ENCODE data around the gene PPP2R5D. TPM values are rescaled to one million over a fixed set of nuclear protein-coding genes. Genes with fewer than 3 reads are reported as not detected.
"Not testable (repeated sequence)": the region's sequence is repeated elsewhere in the genome, so short reads cannot be mapped to it uniquely, and the experiment has no call there.

Gene PPP2R5D
- total and polyA plus RNA-seq, 9 donors = 34.7 to 54.8 (median 44.6) TPM

- Histone ChIP-seq H3K4me1 (ENCODE audit: control insufficient read depth, insufficient read depth, low read length) (peaks cover 3% of the 10 kb centered on the region), H3K27me3 (ENCODE audit: control insufficient read depth, insufficient read depth, low read length) (no peaks in the 10 kb centered on the region), H3K36me3 (ENCODE audit: control insufficient read depth, insufficient read depth, low read length) (peaks cover 82% of the 10 kb centered on the region), H3K9me3 (replicated peaks; ENCODE audit: control insufficient read depth, low read depth, low read length) (no peaks in the 10 kb centered on the region), H3K4me3 (ENCODE audit: low read length) (no peak overlapping the region), H3K27ac (ENCODE audit: low read length) (no peak overlapping the region)
- 73% methylated on average over 4 of the region's 4 CpGs for WGBS (ENCODE audit: insufficient coverage)
- no peak for DNase-seq
Observed at GRCh38 chr6:43035495-43036194, 51.3 kb downstream of the PPP2R5D start.

- DNase-seq = no peak
- Histone ChIP-seq H3K36me3 (ENCODE audit: control insufficient read depth, insufficient read depth, low read length) (peaks cover 84% of the 10 kb centered on the region), H3K9me3 (replicated peaks; ENCODE audit: control insufficient read depth, low read depth, low read length) (no peaks in the 10 kb centered on the region), H3K4me3 (ENCODE audit: low read length) (no peak overlapping the region), H3K27ac (ENCODE audit: low read length) (no peak overlapping the region), H3K27me3 (ENCODE audit: control insufficient read depth, insufficient read depth, low read length) (no peaks in the 10 kb centered on the region), H3K4me1 (ENCODE audit: control insufficient read depth, insufficient read depth, low read length) (peaks cover 3% of the 10 kb centered on the region)
- WGBS (ENCODE audit: insufficient coverage) = no CpG with 5 or more reads among the region's 9 CpGs
Observed at GRCh38 chr6:43036712-43037111, 52.3 kb downstream of the PPP2R5D start.

DNA sequence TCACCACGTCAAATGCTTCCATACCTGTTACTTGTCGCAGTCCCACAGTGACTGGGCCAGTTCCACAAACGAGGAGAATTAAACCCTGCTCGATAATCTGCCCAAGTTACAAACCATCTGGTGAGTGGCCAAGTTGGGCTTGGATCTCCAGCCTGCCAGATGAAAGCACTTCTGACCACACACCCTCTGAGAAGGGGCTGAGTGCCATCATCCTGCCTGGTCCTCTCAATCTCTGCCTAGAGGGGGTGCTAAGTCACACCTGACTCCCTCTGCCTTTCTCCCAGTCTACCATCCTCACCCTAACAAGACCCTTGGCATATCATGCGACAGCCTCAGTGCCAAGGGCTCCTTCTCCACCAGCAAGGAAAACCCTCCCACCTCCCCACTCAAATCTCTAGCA, 52.8 kb downstream of the PPP2R5D start:
- 87% methylated on average over 5 of the region's 5 CpGs for WGBS (ENCODE audit: insufficient coverage)
- H3K27ac ChIP-seq (ENCODE audit: low read length) = no peak overlapping the region

DNA sequence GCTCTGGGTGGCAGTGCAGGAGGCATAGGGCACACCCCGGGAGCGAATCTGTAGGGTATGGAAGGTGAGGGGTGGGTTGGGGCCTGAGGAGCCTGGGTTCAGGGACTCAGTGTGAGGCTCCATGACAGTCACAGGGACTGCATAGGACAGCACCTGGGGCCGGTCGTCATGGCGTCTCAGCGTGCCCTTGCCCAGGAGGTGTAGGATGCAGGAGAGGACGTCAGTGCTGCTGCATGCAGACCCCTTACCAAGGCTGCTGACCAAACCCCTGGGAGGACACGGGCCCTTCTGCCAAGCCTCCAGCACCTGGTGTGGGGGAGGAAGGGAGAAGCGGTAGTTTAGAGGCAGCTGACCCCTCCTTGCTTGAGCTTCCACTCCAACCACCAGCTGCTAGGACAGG, 53.3 kb downstream of the PPP2R5D start:
- Histone ChIP-seq H3K4me1 (ENCODE audit: control insufficient read depth, insufficient read depth, low read length) (peaks cover 3% of the 10 kb centered on the region), H3K27me3 (ENCODE audit: control insufficient read depth, insufficient read depth, low read length) (no peaks in the 10 kb centered on the region), H3K36me3 (ENCODE audit: control insufficient read depth, insufficient read depth, low read length) (peaks cover 82% of the 10 kb centered on the region), H3K9me3 (replicated peaks; ENCODE audit: control insufficient read depth, low read depth, low read length) (no peaks in the 10 kb centered on the region), H3K27ac (ENCODE audit: low read length) (no peak overlapping the region), H3K4me3 (ENCODE audit: low read length) (no peak overlapping the region)
- no peak for DNase-seq
- 87% methylated on average over 7 of the region's 9 CpGs for whole genome bisulfite sequencing (ENCODE audit: insufficient coverage)

More for the DNA sequence above, 52.8 kb downstream of the PPP2R5D start:
- no peak overlapping the region for H3K4me3 ChIP-seq (ENCODE audit: low read length)
- H3K27me3 ChIP-seq (ENCODE audit: control insufficient read depth, insufficient read depth, low read length) = no peaks in the 10 kb centered on the region
- H3K9me3 ChIP-seq (replicated peaks; ENCODE audit: control insufficient read depth, low read depth, low read length) = no peaks in the 10 kb centered on the region
- peaks cover 82% of the 10 kb centered on the region for H3K36me3 ChIP-seq (ENCODE audit: control insufficient read depth, insufficient read depth, low read length)
- peaks cover 3% of the 10 kb centered on the region for H3K4me1 ChIP-seq (ENCODE audit: control insufficient read depth, insufficient read depth, low read length)
- DNase-seq = no peak

DNA sequence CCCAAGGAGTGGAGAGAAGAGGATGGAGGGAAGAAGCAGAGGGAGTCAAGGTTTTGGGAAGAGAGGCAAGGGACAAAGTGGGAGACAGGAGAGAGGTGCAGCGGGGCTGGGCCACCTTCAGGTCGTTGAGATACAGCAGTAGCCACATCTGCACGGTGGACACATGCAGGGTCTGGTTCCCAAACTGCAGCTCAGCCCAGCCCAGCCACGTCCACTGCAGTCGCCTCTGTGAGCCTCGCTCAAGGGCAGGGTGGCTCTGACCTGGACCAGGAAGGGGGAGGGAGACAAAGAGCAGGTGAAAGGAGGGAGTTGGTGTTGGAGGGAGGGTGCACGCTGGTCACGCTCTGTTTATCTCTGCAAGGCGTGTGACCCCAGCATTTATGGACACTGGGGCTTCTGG, 54.4 kb downstream of the PPP2R5D start:
- 83% methylated on average over 9 of the region's 9 CpGs for WGBS (ENCODE audit: insufficient coverage)
- H3K4me1 ChIP-seq (ENCODE audit: control insufficient read depth, insufficient read depth, low read length) = peaks cover 3% of the 10 kb centered on the region
- no peaks in the 10 kb centered on the region for H3K27me3 ChIP-seq (ENCODE audit: control insufficient read depth, insufficient read depth, low read length)
- peaks cover 84% of the 10 kb centered on the region for H3K36me3 ChIP-seq (ENCODE audit: control insufficient read depth, insufficient read depth, low read length)
- no peaks in the 10 kb centered on the region for H3K9me3 ChIP-seq (replicated peaks; ENCODE audit: control insufficient read depth, low read depth, low read length)
- no peak overlapping the region for H3K4me3 ChIP-seq (ENCODE audit: low read length)
- H3K27ac ChIP-seq (ENCODE audit: low read length) = no peak overlapping the region
- no peak for DNase-seq

DNA sequence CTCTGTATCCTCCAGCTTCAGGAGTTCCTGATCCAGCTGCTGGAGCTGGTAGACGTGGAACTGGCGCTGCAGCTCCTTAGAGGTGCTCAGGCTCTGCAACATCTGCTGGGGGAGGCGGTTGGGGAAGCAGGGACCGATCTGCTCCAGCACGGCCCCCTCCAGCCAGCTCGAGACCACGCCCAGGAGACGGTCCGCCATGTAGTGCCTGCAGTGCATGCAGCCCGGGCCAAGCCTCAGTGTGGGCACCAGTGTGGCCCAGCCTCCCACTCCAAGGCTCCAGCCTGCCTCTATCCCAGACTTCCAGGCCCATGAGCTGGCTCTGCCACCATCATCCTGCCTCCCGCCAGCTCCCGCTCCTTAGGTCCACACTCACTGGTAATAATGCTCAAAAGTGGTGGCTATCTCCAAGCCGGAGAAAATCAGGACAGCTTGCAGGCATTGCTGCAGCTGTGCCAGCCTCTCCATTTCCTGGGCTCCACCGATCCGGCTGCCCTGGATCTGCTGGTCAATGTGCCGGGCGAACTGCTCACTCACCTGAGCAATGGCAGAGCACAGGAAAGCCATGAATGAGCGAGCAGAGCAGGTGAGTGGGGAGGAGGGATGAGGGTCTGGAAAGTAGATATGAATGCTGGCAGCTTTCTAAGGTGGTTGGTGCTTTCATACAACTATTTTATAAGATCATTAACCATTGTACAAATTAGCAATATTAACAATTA, 56.3 kb downstream of the PPP2R5D start:
- Histone ChIP-seq H3K4me3 (ENCODE audit: low read length) (no peak overlapping the region), H3K9me3 (replicated peaks; ENCODE audit: control insufficient read depth, low read depth, low read length) (no peaks in the 10 kb centered on the region), H3K4me1 (ENCODE audit: control insufficient read depth, insufficient read depth, low read length) (peaks cover 3% of the 10 kb centered on the region), H3K36me3 (ENCODE audit: control insufficient read depth, insufficient read depth, low read length) (peaks cover 85% of the 10 kb centered on the region), H3K27ac (ENCODE audit: low read length) (no peak overlapping the region), H3K27me3 (ENCODE audit: control insufficient read depth, insufficient read depth, low read length) (no peaks in the 10 kb centered on the region)
- DNase-seq = no peak
- WGBS (ENCODE audit: insufficient coverage) = 86% methylated on average over 16 of the region's 18 CpGs

GRCh38 chr6:43041475-43041874, 57.1 kb downstream of the PPP2R5D start:
- not testable (repeated sequence) for H3K9me3 ChIP-seq (replicated peaks; ENCODE audit: control insufficient read depth, low read depth, low read length); H3K4me1 ChIP-seq (ENCODE audit: control insufficient read depth, insufficient read depth, low read length); H3K27ac ChIP-seq (ENCODE audit: low read length); H3K27me3 ChIP-seq (ENCODE audit: control insufficient read depth, insufficient read depth, low read length); H3K4me3 ChIP-seq (ENCODE audit: low read length); DNase-seq
- peaks cover 88% of the 10 kb centered on the region for H3K36me3 ChIP-seq (ENCODE audit: control insufficient read depth, insufficient read depth, low read length)
- 95% methylated on average over 4 of the region's 8 CpGs for WGBS (ENCODE audit: insufficient coverage)

DNA sequence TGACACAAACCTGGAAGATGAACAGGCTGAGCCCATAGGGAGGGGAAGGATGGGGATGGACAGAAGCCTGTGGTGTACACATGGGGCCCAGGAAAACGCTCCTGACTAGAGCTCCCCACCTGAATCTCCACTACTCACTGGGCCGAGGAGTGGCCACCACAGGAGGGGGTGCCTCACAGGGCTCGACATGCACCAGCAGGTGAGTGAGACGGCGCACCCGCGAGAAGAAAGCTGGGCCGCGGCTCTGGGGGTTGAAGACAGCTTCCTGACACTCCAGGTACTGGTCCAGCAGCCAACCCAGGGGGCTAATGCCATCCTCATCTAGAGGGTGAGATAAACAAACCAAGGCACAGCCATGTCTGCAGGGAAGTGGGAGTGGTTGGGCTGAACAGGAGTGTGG, 58.9 kb downstream of the PPP2R5D start:
- no peaks in the 10 kb centered on the region for H3K4me1 ChIP-seq (ENCODE audit: control insufficient read depth, insufficient read depth, low read length)
- H3K27ac ChIP-seq (ENCODE audit: low read length) = no peak overlapping the region
- no peaks in the 10 kb centered on the region for H3K9me3 ChIP-seq (replicated peaks; ENCODE audit: control insufficient read depth, low read depth, low read length)
- H3K36me3 ChIP-seq (ENCODE audit: control insufficient read depth, insufficient read depth, low read length) = peaks cover 89% of the 10 kb centered on the region
- DNase-seq = no peak
- H3K4me3 ChIP-seq (ENCODE audit: low read length) = no peak overlapping the region
- no peaks in the 10 kb centered on the region for H3K27me3 ChIP-seq (ENCODE audit: control insufficient read depth, insufficient read depth, low read length)
- 92% methylated on average over 7 of the region's 9 CpGs for WGBS (ENCODE audit: insufficient coverage)

GRCh38 chr6:43045371-43045930, 61.1 kb downstream of the PPP2R5D start:
- peaks cover 89% of the 10 kb centered on the region for H3K36me3 ChIP-seq (ENCODE audit: control insufficient read depth, insufficient read depth, low read length)
- no peaks in the 10 kb centered on the region for H3K9me3 ChIP-seq (replicated peaks; ENCODE audit: control insufficient read depth, low read depth, low read length)
- H3K27me3 ChIP-seq (ENCODE audit: control insufficient read depth, insufficient read depth, low read length) = no peaks in the 10 kb centered on the region
- WGBS (ENCODE audit: insufficient coverage) = 92% methylated on average over 10 of the region's 11 CpGs
- DNase-seq = no peak
- no peak overlapping the region for H3K27ac ChIP-seq (ENCODE audit: low read length)
- peaks cover under 1% of the 10 kb centered on the region for H3K4me1 ChIP-seq (ENCODE audit: control insufficient read depth, insufficient read depth, low read length)
- H3K4me3 ChIP-seq (ENCODE audit: low read length) = no peak overlapping the region

DNA sequence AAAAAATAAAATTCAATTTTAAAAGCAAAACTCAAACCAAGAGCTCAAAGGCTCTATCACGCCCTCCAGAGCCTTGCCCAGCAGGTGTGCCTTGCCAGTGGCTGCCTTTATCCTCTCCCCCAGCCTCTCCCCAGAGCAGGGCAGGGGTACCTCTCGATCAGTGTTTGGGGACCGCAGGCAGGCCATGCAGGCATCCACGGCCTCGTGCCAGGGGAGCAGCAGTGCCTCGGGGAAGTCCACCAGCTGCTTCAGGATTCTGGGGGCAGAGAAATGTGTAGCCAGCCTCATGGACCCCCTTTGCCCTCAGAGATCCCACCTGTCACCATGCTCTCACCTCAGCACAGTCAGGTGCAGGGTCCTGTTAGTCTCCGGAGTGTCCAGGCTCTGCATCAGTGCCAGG, 63.6 kb downstream of the PPP2R5D start:
- H3K4me3 ChIP-seq (ENCODE audit: low read length) = no peak overlapping the region
- 80% methylated on average over 3 of the region's 7 CpGs for WGBS (ENCODE audit: insufficient coverage)
- H3K9me3 ChIP-seq (replicated peaks; ENCODE audit: control insufficient read depth, low read depth, low read length) = no peaks in the 10 kb centered on the region
- H3K27ac ChIP-seq (ENCODE audit: low read length) = no peak overlapping the region
- no peaks in the 10 kb centered on the region for H3K27me3 ChIP-seq (ENCODE audit: control insufficient read depth, insufficient read depth, low read length)
- H3K4me1 ChIP-seq (ENCODE audit: control insufficient read depth, insufficient read depth, low read length) = peaks cover 25% of the 10 kb centered on the region
- peaks cover 88% of the 10 kb centered on the region for H3K36me3 ChIP-seq (ENCODE audit: control insufficient read depth, insufficient read depth, low read length)
- DNase-seq = no peak

Measured in muscle of leg (tissue), 11 donors.